ACC112 (cell line): Measurements from ENCODE around the gene OSBPL2.

Source experiments
- H2AFZ ChIP-seq: fragments of 200-600 bp; sonication (generic); one replicate; pipeline ENCODE4 v1.6.0; 2017; ENCODE audit warnings: antibody characterized with exemption, low read length; ENCODE audit not compliant: unreplicated experiment
- H3K27ac ChIP-seq: fragments of 200-600 bp; sonication (generic); 2 replicates; pipeline ENCODE4 v1.5.1; 2014; ENCODE audit warnings: low read depth, mild to moderate bottlenecking, antibody characterized with exemption, low read length, moderate library complexity
- H3K27me3 ChIP-seq: fragments of 200-600 bp; sonication (generic); 2 replicates; pipeline ENCODE4 v1.6.1; 2014; ENCODE audit warnings: mild to moderate bottlenecking, antibody characterized with exemption, low read length, moderate library complexity, mixed read lengths; ENCODE audit not compliant: insufficient read depth
- H3K36me3 ChIP-seq: fragments of 200-600 bp; sonication (generic); 2 replicates; pipeline ENCODE4 v1.6.1; 2016; ENCODE audit warnings: mild to moderate bottlenecking, antibody characterized with exemption, low read length, moderate library complexity, mixed read lengths; ENCODE audit not compliant: insufficient read depth
- H3K4me1 ChIP-seq: fragments of 200-600 bp; sonication (generic); one replicate; pipeline ENCODE4 v1.6.1; 2016; ENCODE audit warnings: low read length, mixed read lengths; ENCODE audit not compliant: insufficient read depth, unreplicated experiment, control insufficient read depth
- H3K4me3 ChIP-seq: fragments of 200-600 bp; sonication (generic); 2 replicates; pipeline ENCODE4 v1.5.1; 2014; ENCODE audit warnings: mild to moderate bottlenecking, low read depth, low read length
- H3K79me2 ChIP-seq: fragments of 200-600 bp; sonication (generic); one replicate; pipeline ENCODE4 v1.6.0; 2016; ENCODE audit warnings: low read length; ENCODE audit not compliant: control insufficient read depth, unreplicated experiment, insufficient read depth

Gene OSBPL2

GRCh38 chr20:62285722-62286121 is 47.4 kb downstream of the OSBPL2 start:
- no peak overlapping the region for H3K27ac ChIP-seq
- no peak overlapping the region for H2AFZ ChIP-seq
- H3K27me3 ChIP-seq, result no peaks in the 10 kb centered on the region
- H3K36me3 ChIP-seq, result no peaks in the 10 kb centered on the region
- H3K4me3 ChIP-seq, result no peak overlapping the region
- H3K4me1 ChIP-seq, result no peaks in the 10 kb centered on the region
- no peaks in the 10 kb centered on the region for H3K79me2 ChIP-seq

GRCh38 chr20:62286493-62287064 is 48.3 kb downstream of the OSBPL2 start:
- Histone ChIP-seq H3K79me2 (no peaks in the 10 kb centered on the region), H3K4me1 (no peaks in the 10 kb centered on the region), H3K27me3 (no peaks in the 10 kb centered on the region), H3K4me3 (no peak overlapping the region), H2AFZ (no peak overlapping the region), H3K27ac (no peak overlapping the region), H3K36me3 (no peaks in the 10 kb centered on the region)

- Histone ChIP-seq H3K27me3 (no peaks in the 10 kb centered on the region), H3K4me3 (no peak overlapping the region), H3K4me1 (no peaks in the 10 kb centered on the region), H3K27ac (no peak overlapping the region), H3K79me2 (no peaks in the 10 kb centered on the region), H3K36me3 (no peaks in the 10 kb centered on the region), H2AFZ (no peak overlapping the region)
Observed at GRCh38 chr20:62287129-62287528, 48.8 kb downstream of the OSBPL2 start.

GRCh38 chr20:62287759-62288534 is 49.6 kb downstream of the OSBPL2 start:
- no peak overlapping the region for H2AFZ ChIP-seq
- H3K36me3 ChIP-seq, result no peaks in the 10 kb centered on the region

GRCh38 chr20:62288535-62289105 is 50.3 kb downstream of the OSBPL2 start:
- Histone ChIP-seq H3K27ac (no peak overlapping the region), H2AFZ (no peak overlapping the region), H3K4me1 (no peaks in the 10 kb centered on the region), H3K4me3 (no peak overlapping the region), H3K79me2 (no peaks in the 10 kb centered on the region), H3K36me3 (no peaks in the 10 kb centered on the region), H3K27me3 (no peaks in the 10 kb centered on the region)

More at GRCh38 chr20:62287759-62288534, 49.6 kb downstream of the OSBPL2 start:
- Histone ChIP-seq H3K4me1 (no peaks in the 10 kb centered on the region), H3K79me2 (no peaks in the 10 kb centered on the region), H3K27me3 (no peaks in the 10 kb centered on the region), H3K4me3 (no peak overlapping the region), H3K27ac (no peak overlapping the region)

- H3K4me1 ChIP-seq, result no peaks in the 10 kb centered on the region
- no peak overlapping the region for H3K27ac ChIP-seq
- H3K27me3 ChIP-seq, result no peaks in the 10 kb centered on the region
- no peaks in the 10 kb centered on the region for H3K79me2 ChIP-seq
- H3K36me3 ChIP-seq, result no peaks in the 10 kb centered on the region
- H2AFZ ChIP-seq, result no peak overlapping the region
- no peak overlapping the region for H3K4me3 ChIP-seq
Observed at GRCh38 chr20:62289131-62289530, 50.8 kb downstream of the OSBPL2 start.

- H2AFZ ChIP-seq, result no peak overlapping the region
- no peaks in the 10 kb centered on the region for H3K36me3 ChIP-seq
- no peaks in the 10 kb centered on the region for H3K27me3 ChIP-seq
- no peak overlapping the region for H3K4me3 ChIP-seq
- H3K79me2 ChIP-seq, result no peaks in the 10 kb centered on the region
- H3K4me1 ChIP-seq, result no peaks in the 10 kb centered on the region
- H3K27ac ChIP-seq, result no peak overlapping the region
Observed at GRCh38 chr20:62289898-62290297, 51.6 kb downstream of the OSBPL2 start.

- no peaks in the 10 kb centered on the region for H3K4me1 ChIP-seq
- H2AFZ ChIP-seq, result no peak overlapping the region
- H3K79me2 ChIP-seq, result no peaks in the 10 kb centered on the region
- H3K27ac ChIP-seq, result no peak overlapping the region
- H3K36me3 ChIP-seq, result no peaks in the 10 kb centered on the region
- H3K27me3 ChIP-seq, result no peaks in the 10 kb centered on the region
- H3K4me3 ChIP-seq, result no peak overlapping the region
Observed at GRCh38 chr20:62291251-62292066, 53.1 kb downstream of the OSBPL2 start.

GRCh38 chr20:62292108-62292507 is 53.8 kb downstream of the OSBPL2 start:
- Histone ChIP-seq H3K4me3 (no peak overlapping the region), H3K79me2 (no peaks in the 10 kb centered on the region), H3K36me3 (no peaks in the 10 kb centered on the region), H3K27ac (no peak overlapping the region), H2AFZ (no peak overlapping the region), H3K27me3 (no peaks in the 10 kb centered on the region), H3K4me1 (no peaks in the 10 kb centered on the region)

GRCh38 chr20:62293111-62293784 is 54.9 kb downstream of the OSBPL2 start:
- Histone ChIP-seq H3K36me3 (no peaks in the 10 kb centered on the region), H3K79me2 (no peaks in the 10 kb centered on the region), H3K4me1 (no peaks in the 10 kb centered on the region), H3K27ac (no peak overlapping the region), H3K4me3 (no peak overlapping the region), H3K27me3 (no peaks in the 10 kb centered on the region), H2AFZ (no peak overlapping the region)
